Effector memory CD4-positive, alpha-beta T cell (primary cell): ENCODE measurements around the gene ACSM2B.
"Not testable (repeated sequence)": the region's sequence is repeated elsewhere in the genome, so short reads cannot be mapped to it uniquely, and the experiment has no call there.

Experiments
- DNase-seq, 3 donors: peaks; one replicate each; pipeline ENCODE4 v3.0.0-alpha.2; 2020
- H3K27ac ChIP-seq: 2 replicates; pipeline ENCODE4 v1.7.0; 2013; ENCODE audit warnings: mild to moderate bottlenecking, low read length, moderate library complexity; ENCODE audit not compliant: insufficient read depth, poor library complexity, severe bottlenecking
- H3K27me3 ChIP-seq: replicated peaks from 2 replicates; pipeline ENCODE4 v1.7.0; 2013; ENCODE audit warnings: mild to moderate bottlenecking, low read length; ENCODE audit not compliant: insufficient read depth, control insufficient read depth, poor library complexity, severe bottlenecking
- H3K36me3 ChIP-seq: 2 replicates; pipeline ENCODE4 v1.7.0; 2013; ENCODE audit warnings: mild to moderate bottlenecking, low read length, moderate library complexity; ENCODE audit not compliant: control insufficient read depth, insufficient read depth
- H3K4me1 ChIP-seq: 2 replicates; pipeline ENCODE4 v1.7.0; 2013; ENCODE audit warnings: low read length, mild to moderate bottlenecking; ENCODE audit not compliant: control insufficient read depth, insufficient read depth, poor library complexity, severe bottlenecking
- H3K4me3 ChIP-seq: 2 replicates; pipeline ENCODE4 v1.7.0; 2013; ENCODE audit warnings: low read length, low read depth, mild to moderate bottlenecking; ENCODE audit not compliant: insufficient read depth, poor library complexity, severe bottlenecking
- H3K9me3 ChIP-seq: 2 replicates; pipeline ENCODE4 v1.7.0; 2013; ENCODE audit warnings: mild to moderate bottlenecking, low read length, moderate library complexity; ENCODE audit not compliant: control insufficient read depth

ACSM2B gene

DNA sequence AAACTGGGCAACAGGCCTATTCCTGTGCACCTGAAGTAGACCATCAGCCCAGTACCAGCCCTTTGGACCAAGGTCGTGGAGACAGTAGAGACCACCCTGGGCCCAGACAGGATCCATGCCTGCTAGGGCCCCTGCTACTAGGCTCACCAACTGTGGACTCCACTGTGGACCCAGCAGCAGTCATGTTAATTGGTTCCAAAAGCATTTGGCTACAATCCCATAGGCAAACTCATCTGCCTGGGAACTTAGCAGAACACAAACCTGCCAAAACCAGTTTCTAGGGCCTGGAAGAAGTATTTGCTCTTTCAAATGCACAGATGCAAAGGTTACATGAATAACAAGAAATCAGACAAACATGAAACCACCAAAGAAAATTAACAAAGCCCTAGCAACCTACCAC is 71.7 kb downstream of the ACSM2B start:
- H3K9me3 ChIP-seq = no peaks in the 10 kb centered on the region
- H3K4me3 ChIP-seq = no peak overlapping the region
- no peaks in the 10 kb centered on the region for H3K36me3 ChIP-seq
- DNase-seq = no peak
- no peaks in the 10 kb centered on the region for H3K27me3 ChIP-seq
- H3K4me1 ChIP-seq = no peaks in the 10 kb centered on the region
- no peak overlapping the region for H3K27ac ChIP-seq

DNA sequence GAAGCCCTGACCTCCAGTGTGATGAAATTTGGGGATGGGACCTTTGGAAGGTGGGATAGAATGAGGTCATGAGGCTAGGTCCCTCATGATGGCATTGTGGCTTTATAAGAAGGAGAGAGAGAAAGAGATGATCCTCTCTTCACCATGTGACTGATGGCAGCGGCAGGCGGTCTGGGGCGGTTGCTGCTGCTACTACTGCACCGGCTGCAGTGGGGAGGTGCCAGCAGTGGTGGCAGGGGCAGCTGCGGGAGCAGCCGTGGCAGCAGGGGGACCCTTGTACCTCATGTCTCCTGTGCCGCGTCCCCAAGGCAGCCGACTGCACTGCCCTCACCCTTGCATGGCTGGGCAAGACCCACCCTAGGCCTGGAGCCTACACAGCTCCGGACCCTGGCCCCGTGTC is 84.7 kb downstream of the ACSM2B start:
- not testable (repeated sequence) for DNase-seq, H3K27me3 ChIP-seq, H3K4me1 ChIP-seq, H3K9me3 ChIP-seq, H3K27ac ChIP-seq, H3K4me3 ChIP-seq, H3K36me3 ChIP-seq

DNA sequence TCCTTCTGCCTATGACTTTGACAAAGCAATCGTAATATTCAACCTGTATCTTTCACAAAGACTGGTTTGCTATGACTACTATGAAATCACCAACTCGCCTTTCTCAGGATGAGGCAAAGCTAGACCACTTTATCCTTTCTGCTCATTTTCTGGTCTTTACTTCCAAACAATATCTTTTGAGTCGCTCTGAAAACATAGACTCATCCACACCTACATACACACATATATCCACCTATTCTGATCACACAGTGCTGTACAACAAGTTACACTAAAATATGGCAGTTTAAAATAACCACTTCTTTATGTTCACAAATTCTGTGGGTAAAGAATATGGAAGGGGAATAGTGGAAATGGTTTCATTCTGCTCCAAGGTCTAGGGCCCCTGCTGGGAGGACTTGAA is 85.2 kb downstream of the ACSM2B start:
- not testable (repeated sequence) for H3K27me3 ChIP-seq, H3K4me3 ChIP-seq, H3K9me3 ChIP-seq, H3K27ac ChIP-seq, H3K36me3 ChIP-seq, H3K4me1 ChIP-seq, DNase-seq
